SKM-1 (cell line): ENCODE data around the gene CACNA1F.

ENCODE experiments used
- DNase-seq: peaks from one replicate; lab custom pipeline; 2025; ENCODE audit not compliant: unreplicated experiment; lab: John Stamatoyannopoulos, UW

CACNA1F gene

DNA sequence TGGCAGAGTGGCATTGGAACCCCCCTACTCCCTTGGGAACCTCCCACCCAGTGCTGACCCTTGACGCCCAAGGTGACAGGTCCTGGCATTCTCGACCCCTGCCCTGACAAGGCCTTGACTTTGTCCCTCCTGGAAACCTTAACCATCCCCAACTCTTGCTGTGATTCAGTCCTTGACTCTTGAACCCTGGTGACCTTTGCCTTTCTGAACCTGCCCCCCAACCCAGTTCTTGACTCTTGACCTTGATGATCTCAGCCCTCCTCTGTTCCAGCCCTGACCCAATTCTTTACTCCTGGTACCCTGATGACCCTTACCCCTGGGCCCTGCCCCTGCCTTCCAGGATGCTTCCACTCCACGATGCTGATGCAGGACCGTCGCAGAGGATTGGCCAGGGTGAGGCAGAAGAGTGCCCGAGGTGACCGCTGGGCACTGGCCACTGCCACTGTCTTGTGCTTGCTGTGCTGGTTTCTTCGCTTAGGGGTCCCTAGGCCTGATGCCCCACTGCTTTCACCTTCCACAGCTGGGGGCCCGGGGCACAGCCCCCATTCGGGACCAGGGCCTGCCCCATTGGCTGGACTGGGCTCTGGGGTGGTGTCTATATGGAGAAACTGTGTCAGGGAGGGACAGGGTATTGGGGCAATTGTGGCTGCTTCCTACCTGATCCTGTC lies 1.7 kb downstream of the CACNA1F start:
- DNase-seq = no peak

- DNase-seq = no peak
Measured at GRCh38 chrX:49230500-49231232, 2.5 kb downstream of the CACNA1F start.

GRCh38 chrX:49228185-49228584 lies 5.0 kb downstream of the CACNA1F start:
- DNase-seq = no peak

- DNase-seq = no peak
Measured at GRCh38 chrX:49227726-49228125, 5.4 kb downstream of the CACNA1F start.

GRCh38 chrX:49226946-49227345 lies 6.2 kb downstream of the CACNA1F start:
- no peak for DNase-seq

DNA sequence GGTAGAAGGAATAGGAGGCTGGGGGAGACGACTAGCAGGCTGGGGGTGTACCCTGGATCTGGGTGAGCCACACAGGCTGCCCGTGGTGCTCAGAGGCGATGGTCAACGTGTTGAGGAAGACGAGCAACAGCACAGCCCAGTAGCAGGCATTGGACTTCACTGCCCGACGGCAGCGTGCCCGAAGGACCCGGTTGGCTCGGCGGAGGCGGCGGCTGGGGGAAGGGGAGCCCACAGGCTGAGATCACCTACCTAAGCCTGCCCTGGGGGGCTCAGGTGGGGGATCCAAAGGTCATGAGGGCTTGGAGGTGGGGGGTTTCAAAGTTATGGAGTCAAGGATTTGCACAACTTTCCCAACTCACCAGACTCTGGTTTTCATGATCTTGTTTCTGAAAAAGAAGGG lies 7.3 kb downstream of the CACNA1F start:
- DNase-seq = no peak

DNA sequence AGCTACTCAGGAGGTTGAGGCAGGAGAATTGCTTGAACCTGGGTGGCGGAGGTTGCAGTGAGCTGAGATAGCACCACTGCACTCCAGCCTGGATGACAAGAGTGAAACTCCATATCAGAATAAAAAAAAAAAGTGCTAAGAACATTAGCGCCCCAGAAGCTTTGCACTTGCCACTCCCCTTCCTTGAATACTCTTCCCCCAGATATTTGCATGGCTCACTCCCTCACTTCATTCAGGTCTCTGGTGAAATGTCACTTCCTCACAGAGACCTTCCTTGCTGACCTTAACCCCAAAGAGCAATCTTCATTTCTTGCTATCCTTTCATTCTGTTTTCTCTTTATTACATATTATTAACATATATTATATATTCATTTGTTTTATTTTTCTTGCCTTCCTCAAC lies 11.3 kb downstream of the CACNA1F start:
- no peak for DNase-seq

GRCh38 chrX:49220100-49220499 lies 13.0 kb downstream of the CACNA1F start:
- DNase-seq = no peak

- no peak for DNase-seq
Measured at GRCh38 chrX:49214996-49215526, 18.1 kb downstream of the CACNA1F start.

GRCh38 chrX:49214416-49214815 lies 18.7 kb downstream of the CACNA1F start:
- DNase-seq = no peak

- DNase-seq = no peak
Measured at GRCh38 chrX:49212861-49213260, 20.3 kb downstream of the CACNA1F start.

DNA sequence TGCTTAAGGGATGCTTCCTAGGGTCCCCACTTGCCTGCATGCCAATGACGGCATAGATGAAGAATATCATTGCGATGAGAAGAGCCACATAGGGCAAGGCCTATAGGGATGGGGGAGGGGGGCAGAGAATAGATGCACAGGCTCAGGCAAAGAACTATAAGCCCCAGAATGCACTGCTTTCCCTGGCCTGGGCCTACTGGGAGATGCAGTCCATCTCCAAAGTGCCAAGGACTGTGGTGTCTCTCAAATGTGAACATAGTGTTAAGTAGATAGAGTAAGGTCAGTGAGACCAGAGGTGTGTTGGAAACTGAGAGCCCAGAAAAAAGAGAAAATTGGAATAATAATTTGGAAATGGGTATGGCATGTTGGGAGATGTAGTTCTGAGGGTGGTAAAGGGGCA lies 20.9 kb downstream of the CACNA1F start:
- DNase-seq = no peak

- no peak for DNase-seq
Measured at GRCh38 chrX:49211074-49211473, 22.1 kb downstream of the CACNA1F start.

DNA sequence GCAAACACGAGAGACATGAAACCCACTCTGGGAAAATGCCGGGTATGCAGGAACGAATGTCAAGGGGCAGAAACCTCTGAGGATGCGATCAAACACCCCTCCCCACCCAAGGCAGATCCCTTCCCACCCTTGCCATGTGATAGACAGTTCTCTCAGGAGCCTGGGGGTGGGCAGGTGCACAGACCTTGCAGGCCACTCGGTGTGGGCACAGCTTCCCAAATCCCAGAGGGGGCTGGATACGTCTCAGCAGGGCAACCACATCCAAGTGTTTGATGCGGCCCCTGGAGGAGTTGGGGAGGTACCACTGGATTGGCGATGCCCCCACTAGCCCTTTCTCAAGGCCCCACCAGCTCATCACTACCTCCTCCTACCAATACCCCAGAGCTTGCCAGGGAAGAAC lies 22.7 kb downstream of the CACNA1F start:
- DNase-seq = no peak

DNA sequence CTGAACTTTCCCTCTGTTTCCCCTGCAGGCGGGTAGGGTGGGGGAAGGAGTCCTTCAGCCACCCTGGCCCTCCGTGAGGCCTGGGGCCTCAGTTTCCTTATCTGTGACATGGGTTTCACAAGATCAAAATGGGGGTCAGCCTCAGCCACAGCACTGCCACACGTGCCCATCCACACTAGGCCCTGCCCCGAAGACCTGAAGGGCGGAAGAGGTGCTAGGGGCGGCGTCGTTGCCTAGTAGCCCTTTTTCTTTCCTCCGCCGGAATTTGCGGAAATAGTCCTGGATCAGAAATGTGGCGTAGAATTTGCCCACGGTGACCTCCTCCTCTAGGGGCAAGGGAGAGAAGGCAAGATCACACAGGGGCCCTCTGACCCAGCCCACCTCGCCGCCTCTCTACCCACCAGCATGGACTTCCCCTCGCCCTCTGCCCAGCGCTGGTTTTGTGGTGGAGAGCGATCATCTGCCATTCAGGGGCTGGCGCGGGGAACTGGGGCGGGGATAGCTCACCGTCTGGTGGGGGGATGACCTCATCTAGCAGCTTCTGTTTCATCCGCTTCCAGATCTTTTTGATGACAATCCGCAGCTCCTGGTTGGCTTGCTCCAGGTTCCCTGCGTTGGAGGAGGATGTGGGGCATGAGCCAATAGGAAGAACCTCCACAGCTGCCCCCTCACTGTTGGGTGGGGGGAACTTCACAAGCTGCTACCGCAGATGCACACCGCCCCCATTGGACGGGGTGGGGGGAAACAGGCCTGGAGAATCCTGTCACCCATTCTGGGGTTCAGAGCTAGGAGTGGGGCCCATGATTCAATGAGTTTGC lies 23.5 kb downstream of the CACNA1F start:
- DNase-seq = no peak

DNA sequence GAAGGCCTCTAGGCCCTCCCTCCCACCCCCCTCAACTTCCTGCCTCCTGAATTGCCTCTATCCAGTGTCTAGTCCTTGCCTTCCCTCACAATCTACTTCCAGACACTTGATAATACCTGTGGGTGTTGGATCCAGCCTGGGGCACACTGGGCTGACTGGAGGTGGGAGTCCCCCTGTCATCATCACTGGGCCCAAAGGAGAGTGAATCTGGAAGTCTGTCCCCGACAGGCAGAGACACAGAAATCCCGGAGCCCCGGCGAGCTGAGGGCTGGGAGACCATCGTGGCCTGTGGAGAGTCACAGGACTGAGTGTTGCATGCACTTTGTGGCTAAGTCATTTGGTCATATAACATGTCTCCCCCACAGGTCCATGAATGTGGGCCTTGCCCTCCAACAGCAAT lies 24.7 kb downstream of the CACNA1F start:
- DNase-seq = no peak

DNA sequence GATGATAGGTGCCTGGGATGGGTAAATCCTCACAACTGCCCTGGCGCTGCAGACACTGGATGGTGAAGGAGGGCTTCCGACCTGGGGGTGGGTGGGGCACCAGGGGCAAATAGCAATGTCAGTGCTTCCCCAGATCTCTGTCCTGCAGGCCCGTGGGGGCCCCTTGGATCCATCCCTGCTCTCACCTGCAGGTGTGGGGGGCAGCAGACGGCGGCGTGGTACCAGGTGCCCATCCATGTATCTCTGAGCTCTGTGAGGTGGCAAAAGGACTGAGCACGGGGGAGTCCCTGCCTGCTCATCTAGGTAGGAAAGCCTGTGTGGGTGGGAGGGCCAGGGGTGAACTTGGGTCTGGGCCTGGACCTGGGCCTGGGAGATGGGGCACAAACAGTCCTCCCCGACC lies 26.6 kb downstream of the CACNA1F start:
- DNase-seq = no peak

DNA sequence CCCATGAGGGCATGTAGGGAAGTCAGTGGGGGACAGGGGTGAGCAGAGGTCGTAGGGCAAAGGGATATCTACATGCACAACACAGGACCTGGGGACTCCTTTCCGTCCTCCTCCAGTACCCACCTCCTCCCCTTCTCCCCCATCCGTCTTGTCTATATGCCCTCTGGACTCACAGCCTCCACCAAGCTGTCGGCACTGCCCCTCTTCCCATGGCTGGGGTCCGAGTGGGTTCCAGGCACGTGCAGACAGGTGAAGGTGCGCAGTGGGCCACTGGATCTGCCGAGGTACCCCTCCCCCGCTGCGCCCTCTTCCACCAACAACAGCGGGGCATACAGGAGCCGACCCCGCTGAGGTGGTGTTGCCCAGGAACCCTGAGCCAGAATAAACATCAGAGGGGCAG lies 27.7 kb downstream of the CACNA1F start:
- no peak for DNase-seq

DNA sequence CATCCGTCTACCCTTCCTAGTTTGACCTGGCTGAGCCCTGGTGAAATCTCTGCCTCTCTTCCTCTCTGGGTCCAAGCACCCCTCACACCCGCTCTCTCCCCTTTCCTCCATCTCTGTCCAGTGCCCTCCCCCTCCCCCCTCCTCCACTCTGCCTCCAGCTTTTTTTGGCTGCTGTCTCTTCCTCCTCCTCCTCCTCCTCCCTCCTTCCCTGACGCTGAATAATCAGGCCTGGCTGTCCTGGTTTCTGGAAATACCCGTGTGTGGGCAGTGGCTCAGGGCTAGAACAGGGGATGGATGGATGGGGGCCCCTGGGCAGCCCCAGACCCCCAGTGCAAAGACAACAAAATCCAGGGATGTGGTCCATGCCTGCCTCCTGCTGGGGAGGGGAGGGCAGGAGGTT lies 28.4 kb downstream of the CACNA1F start:
- no peak for DNase-seq

GRCh38 chrX:49204017-49204416 lies 29.1 kb downstream of the CACNA1F start:
- no peak for DNase-seq

DNA sequence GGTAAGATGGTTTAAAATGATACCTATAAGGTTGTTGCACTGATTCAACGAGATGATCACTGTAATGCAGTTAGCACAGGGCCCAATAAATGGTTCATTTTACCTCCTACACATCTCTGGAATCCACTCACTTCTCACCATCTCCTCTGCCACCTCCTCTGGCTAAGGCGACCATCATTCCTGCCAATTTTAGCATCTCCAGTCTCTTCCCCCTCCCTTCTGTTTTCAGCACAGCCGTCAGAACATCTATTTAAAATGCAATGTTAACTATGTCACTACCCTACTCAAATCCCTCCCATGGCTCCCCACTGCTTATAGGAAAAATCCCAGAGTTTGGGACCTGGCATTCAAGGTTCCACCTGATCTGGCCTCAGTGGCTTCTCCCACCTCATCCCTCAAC lies 29.6 kb downstream of the CACNA1F start:
- DNase-seq = no peak

- no peak for DNase-seq
Measured at GRCh38 chrX:49202022-49202421, 31.1 kb downstream of the CACNA1F start.
